Inflammatory macrophage treated with lipopolysaccharide for 1 hour (primary cell): ENCODE data around the gene LIMK2.
"Not testable (repeated sequence)": the region's sequence is repeated elsewhere in the genome, so short reads cannot be mapped to it uniquely, and the experiment has no call there.

ENCODE experiments used
- DNase-seq, 2 donors: peaks; one replicate each; pipeline ENCODE4 v3.0.0-alpha.2; 2020 to 2022

Gene LIMK2

GRCh38 chr22:31211862-31212730 lies at the start of gene LIMK2:
LIMK2 (plus strand) TSS chr22:31212298; CDS start chr22:31212409, 111 bp downstream.
- DNase-seq = peak; percentile 82 to 94

- DNase-seq = no peak
Observed at GRCh38 chr22:31170971-31171370, 41.1 kb upstream of the LIMK2 start.

- DNase-seq = peak; percentile 21 to 44
Observed at GRCh38 chr22:31171734-31172133, 40.4 kb upstream of the LIMK2 start.

GRCh38 chr22:31173386-31174145 lies 38.5 kb upstream of the LIMK2 start:
- DNase-seq = no peak

- DNase-seq = no peak
Observed at GRCh38 chr22:31176923-31177322, 35.2 kb upstream of the LIMK2 start.

- DNase-seq = no peak
Observed at GRCh38 chr22:31177420-31178162, 34.5 kb upstream of the LIMK2 start.

- DNase-seq = no peak
Observed at GRCh38 chr22:31178859-31179258, 33.2 kb upstream of the LIMK2 start.

- DNase-seq = no peak
Observed at GRCh38 chr22:31179345-31179744, 32.8 kb upstream of the LIMK2 start.

GRCh38 chr22:31184015-31184414 lies 28.1 kb upstream of the LIMK2 start:
- no peak for DNase-seq

- no peak for DNase-seq
Observed at GRCh38 chr22:31185056-31185455, 27.0 kb upstream of the LIMK2 start.

GRCh38 chr22:31187627-31188026 lies 24.5 kb upstream of the LIMK2 start:
- no peak for DNase-seq

GRCh38 chr22:31192513-31192912 lies 19.6 kb upstream of the LIMK2 start:
- no peak for DNase-seq

- DNase-seq = no peak
Observed at GRCh38 chr22:31193092-31193491, 19.0 kb upstream of the LIMK2 start.

- not testable (repeated sequence) for DNase-seq
Observed at GRCh38 chr22:31194681-31195080, 17.4 kb upstream of the LIMK2 start.

- DNase-seq = no peak
Observed at GRCh38 chr22:31199187-31199586, 12.9 kb upstream of the LIMK2 start.

GRCh38 chr22:31204352-31204984 lies 7.6 kb upstream of the LIMK2 start:
- peak; percentile 35 to 67 for DNase-seq

- DNase-seq = not testable (repeated sequence)
Observed at GRCh38 chr22:31205059-31205458, 7.0 kb upstream of the LIMK2 start.

- DNase-seq = not testable (repeated sequence)
Observed at GRCh38 chr22:31206460-31206859, 5.6 kb upstream of the LIMK2 start.

GRCh38 chr22:31206896-31207687 lies 5.0 kb upstream of the LIMK2 start:
- DNase-seq = no peak

- DNase-seq = peak; percentile 77 to 80
Observed at GRCh38 chr22:31210556-31211421, 1.3 kb upstream of the LIMK2 start.

- DNase-seq = no peak
Observed at GRCh38 chr22:31211482-31211861, 626 bp upstream of the LIMK2 start.
